Naive thymus-derived CD8-positive, alpha-beta T cell (primary cell): ENCODE results near the gene MAD1L1. TPM values are rescaled to one million over a fixed set of nuclear protein-coding genes. Genes with fewer than 3 reads are reported as not detected.

Experiments
- ATAC-seq, 2 donors: fragments of 150-1000 bp; cut with Tn5 transposase in 1 of 2; sonication (Bioruptor Pico), chemical (Tn5 transposase) in 1 of 2; 1 replicate in 1 of 2; 2 replicates in 1 of 2; pipeline ENCODE4 v1.10.0; 2021; ENCODE audit warnings: mild to moderate bottlenecking in 2 of 2, moderate library complexity in 2 of 2
- POLR2A ChIA-PET: fragments of 350-600 bp; sonication (Branson Sonifier 250); formaldehyde crosslinking; loops from one replicate; lab custom pipeline; 2021; ENCODE audit warnings: antibody characterized with exemption; lab: Charles Lee
- DNase-seq, 10 donors: peaks; one replicate each; pipeline versions ENCODE4 v3.0.0 to v3.0.0-alpha.2; 2020 to 2022
- H3K27ac Mint-ChIP-seq, 10 donors: one replicate each; pipeline ENCODE4 v1.8.0; 2020 to 2022; ENCODE audit warnings: mild to moderate bottlenecking in 10 of 10, mixed read lengths in 10 of 10, moderate library complexity in 4 of 10, inconsistent platforms in 1 of 10
- H3K27me3 Mint-ChIP-seq, 5 donors: one replicate each; pipeline ENCODE4 v1.8.0; 2021 to 2022; ENCODE audit warnings: mixed read lengths in 5 of 5
- H3K36me3 Mint-ChIP-seq, 3 donors: one replicate each; pipeline ENCODE4 v1.8.0; 2020 to 2022; ENCODE audit warnings: mixed read lengths in 3 of 3, mild to moderate bottlenecking in 2 of 3, inconsistent platforms in 1 of 3
- H3K4me1 Mint-ChIP-seq, 4 donors: one replicate each; pipeline ENCODE4 v1.8.0; 2021 to 2022; ENCODE audit warnings: mixed read lengths in 4 of 4
- H3K4me3 Mint-ChIP-seq, 10 donors: one replicate each; pipeline ENCODE4 v1.8.0; 2020 to 2022; ENCODE audit warnings: mild to moderate bottlenecking in 10 of 10, mixed read lengths in 10 of 10, moderate library complexity in 6 of 10, inconsistent platforms in 1 of 10
- H3K9me3 Mint-ChIP-seq, 9 donors: one replicate each; pipeline ENCODE4 v1.8.0; 2020 to 2022; ENCODE audit warnings: mixed read lengths in 9 of 9, mild to moderate bottlenecking in 3 of 9, inconsistent platforms in 1 of 9, moderate library complexity in 1 of 9
- polyA plus RNA-seq, 3 donors: library from polyadenylated mRNA; unstranded; fragments of 300-500 nt; fragmentation: Illumina TruSeq; gene quantifications; one replicate each; pipeline ENCODE4 v1.2.3, GENCODE V29; 2021
- total RNA-seq, 8 experiments: library from RNA in 2 of 8; stranded (reverse) in 2 of 8; gene quantifications; one replicate each; pipeline ENCODE4 v1.2.3 and lab custom pipeline; 2021 to 2026

Gene MAD1L1
- total and polyA plus RNA-seq, 5 experiments from 2014 or later = 84.5 to 243 (median 146) TPM

GRCh38 chr7:1920881-1921280 lies 311.9 kb downstream of the MAD1L1 start:
- no peak for DNase-seq
- Mint-ChIP-seq H3K4me1 (peaks cover 43 to 89% (median 79%) of the 10 kb centered on the region in 4 donors), H3K4me3 (peak overlapping the region; percentile 83 to 93 (median 88)), H3K27ac (peak overlapping the region; percentile 40 to 97 (median 90)), H3K36me3 (peaks cover 0 to 21% (median 6%) of the 10 kb centered on the region in 3 donors), H3K9me3 (no peaks in the 10 kb centered on the region), H3K27me3 (no peaks in the 10 kb centered on the region)
- no peak for ATAC-seq
- POLR2A ChIA-PET = interaction anchor here (0.7 to 4.2 kb wide), 2 partner anchors 9 to 19 kb away, joined by 4 to 31 read pairs; no protein-coding TSS in a partner anchor

GRCh38 chr7:1920266-1920681 lies 312.5 kb downstream of the MAD1L1 start:
- Mint-ChIP-seq H3K27me3 (no peaks in the 10 kb centered on the region), H3K27ac (peak overlapping the region; percentile 79 to 97 (median 92)), H3K4me1 (peaks cover 38 to 87% (median 73%) of the 10 kb centered on the region in 4 donors), H3K4me3 (peak overlapping the region; percentile 83 to 93 (median 88)), H3K36me3 (peaks cover 0 to 21% (median 6%) of the 10 kb centered on the region in 3 donors), H3K9me3 (no peaks in the 10 kb centered on the region)
- DNase-seq (peak in 8 of 10 donors; percentile 29 to 83 (median 68)), ATAC-seq (peak; percentile 78 to 79)
- POLR2A ChIA-PET = interaction anchor here (0.6 to 4.2 kb wide), 3 partner anchors 11 to 165 kb away, joined by 3 to 31 read pairs (median 3); no protein-coding TSS in a partner anchor

- POLR2A ChIA-PET = interaction anchor here (0.6 to 4.2 kb wide), 4 partner anchors 12 to 166 kb away, joined by 3 to 31 read pairs (median 3); no protein-coding TSS in a partner anchor
- Mint-ChIP-seq H3K9me3 (no peaks in the 10 kb centered on the region), H3K4me3 (peak overlapping the region; percentile 83 to 93 (median 88)), H3K36me3 (peaks cover 0 to 21% (median 6%) of the 10 kb centered on the region in 3 donors), H3K27me3 (no peaks in the 10 kb centered on the region), H3K27ac (peak overlapping the region; percentile 79 to 97 (median 92)), H3K4me1 (peaks cover 40 to 84% (median 67%) of the 10 kb centered on the region in 4 donors)
- ATAC-seq (peak; percentile 31 to 38), DNase-seq (peak in 2 of 10 donors; percentile 17 to 29)
Measured at GRCh38 chr7:1919539-1920265, 313.0 kb downstream of the MAD1L1 start.

GRCh38 chr7:1918881-1919525 lies 313.7 kb downstream of the MAD1L1 start:
- Mint-ChIP-seq H3K4me1 (peaks cover 34 to 80% (median 60%) of the 10 kb centered on the region in 4 donors), H3K9me3 (no peaks in the 10 kb centered on the region), H3K4me3 (peak overlapping the region in 9 of 10 donors; percentile 83 to 93 (median 87)), H3K27me3 (no peaks in the 10 kb centered on the region), H3K27ac (peak overlapping the region in 5 of 10 donors; percentile 87 to 94 (median 92)), H3K36me3 (peaks cover 0 to 21% (median 6%) of the 10 kb centered on the region in 3 donors)
- no peak for DNase-seq
- no peak for ATAC-seq
- POLR2A ChIA-PET = interaction anchor here (1.0 to 4.2 kb wide), 3 partner anchors 13 to 121 kb away, joined by 3 to 31 read pairs (median 3); no protein-coding TSS in a partner anchor

- peak overlapping the region in 2 of 10 donors; percentile 76 to 94 for H3K27ac Mint-ChIP-seq
- H3K36me3 Mint-ChIP-seq = peaks cover 0 to 19% (median 6%) of the 10 kb centered on the region in 3 donors
- H3K27me3 Mint-ChIP-seq = no peaks in the 10 kb centered on the region
- DNase-seq = no peak
- H3K4me3 Mint-ChIP-seq = peak overlapping the region in 1 of 10 donors; percentile 15
- H3K4me1 Mint-ChIP-seq = peaks cover 31 to 73% (median 56%) of the 10 kb centered on the region in 4 donors
- POLR2A ChIA-PET = no interaction called here
- H3K9me3 Mint-ChIP-seq = no peaks in the 10 kb centered on the region
- no peak for ATAC-seq
Measured at GRCh38 chr7:1918063-1918645, 314.6 kb downstream of the MAD1L1 start.

- peaks cover 0 to 18% (median 2%) of the 10 kb centered on the region in 3 donors for H3K36me3 Mint-ChIP-seq
- peak overlapping the region in 8 of 10 donors; percentile 20 to 94 (median 70) for H3K27ac Mint-ChIP-seq
- H3K27me3 Mint-ChIP-seq = no peaks in the 10 kb centered on the region
- no peaks in the 10 kb centered on the region for H3K9me3 Mint-ChIP-seq
- H3K4me1 Mint-ChIP-seq = peaks cover 34 to 70% (median 53%) of the 10 kb centered on the region in 4 donors
- POLR2A ChIA-PET = interaction anchor here (0.6 to 1.4 kb wide), 2 partner anchors 9 to 1537 kb away, joined by 3 to 4 read pairs; no protein-coding TSS in a partner anchor
- ATAC-seq = no peak
- DNase-seq = no peak
- H3K4me3 Mint-ChIP-seq = peak overlapping the region in 3 of 10 donors; percentile 38 to 69 (median 53)
Measured at GRCh38 chr7:1917221-1918062, 315.3 kb downstream of the MAD1L1 start.

- Mint-ChIP-seq H3K27ac (peak overlapping the region in 4 of 10 donors; percentile 30 to 94 (median 65)), H3K9me3 (no peaks in the 10 kb centered on the region), H3K4me3 (peak overlapping the region in 1 of 10 donors; percentile 15), H3K36me3 (peaks cover 0 to 13% (median 2%) of the 10 kb centered on the region in 3 donors), H3K27me3 (no peaks in the 10 kb centered on the region), H3K4me1 (peaks cover 34 to 68% (median 48%) of the 10 kb centered on the region in 4 donors)
- DNase-seq (no peak), ATAC-seq (no peak)
- POLR2A ChIA-PET = interaction anchor here (1.4 kb wide), 1 partner anchor 9 kb away, joined by 3 read pairs; no protein-coding TSS in a partner anchor
Measured at GRCh38 chr7:1916601-1916970, 316.2 kb downstream of the MAD1L1 start.

- no peaks in the 10 kb centered on the region for H3K9me3 Mint-ChIP-seq
- peaks cover 34 to 67% (median 48%) of the 10 kb centered on the region in 4 donors for H3K4me1 Mint-ChIP-seq
- no peak for DNase-seq
- peak overlapping the region in 2 of 10 donors; percentile 15 to 37 for H3K4me3 Mint-ChIP-seq
- H3K27me3 Mint-ChIP-seq = no peaks in the 10 kb centered on the region
- peaks cover 0 to 13% (median 2%) of the 10 kb centered on the region in 3 donors for H3K36me3 Mint-ChIP-seq
- ATAC-seq = no peak
- peak overlapping the region in 7 of 10 donors; percentile 1 to 94 (median 60) for H3K27ac Mint-ChIP-seq
- POLR2A ChIA-PET = interaction anchor here (1.4 kb wide), 1 partner anchor 8 kb away, joined by 3 read pairs; no protein-coding TSS in a partner anchor
Measured at GRCh38 chr7:1915956-1916600, 316.7 kb downstream of the MAD1L1 start.

GRCh38 chr7:1915326-1915725 lies 317.4 kb downstream of the MAD1L1 start:
- DNase-seq (no peak), ATAC-seq (no peak)
- H3K27ac Mint-ChIP-seq = no peak overlapping the region
- H3K4me1 Mint-ChIP-seq = peaks cover 28 to 61% (median 42%) of the 10 kb centered on the region in 4 donors
- H3K4me3 Mint-ChIP-seq = no peak overlapping the region
- no peaks in the 10 kb centered on the region for H3K27me3 Mint-ChIP-seq
- no peaks in the 10 kb centered on the region for H3K9me3 Mint-ChIP-seq
- peaks cover 0 to 12% (median 2%) of the 10 kb centered on the region in 3 donors for H3K36me3 Mint-ChIP-seq
- POLR2A ChIA-PET = no interaction called here

GRCh38 chr7:1914743-1915142 lies 318.0 kb downstream of the MAD1L1 start:
- POLR2A ChIA-PET = no interaction called here
- ATAC-seq = no peak

GRCh38 chr7:1914321-1914720 lies 318.4 kb downstream of the MAD1L1 start:
- no peak for DNase-seq
- peaks cover 19 to 51% (median 32%) of the 10 kb centered on the region in 4 donors for H3K4me1 Mint-ChIP-seq
- no peak for ATAC-seq
- POLR2A ChIA-PET = no interaction called here
- no peaks in the 10 kb centered on the region for H3K27me3 Mint-ChIP-seq
- no peak overlapping the region for H3K4me3 Mint-ChIP-seq
- no peaks in the 10 kb centered on the region for H3K9me3 Mint-ChIP-seq
- no peak overlapping the region for H3K27ac Mint-ChIP-seq
- peaks cover 0 to 12% (median 0%) of the 10 kb centered on the region in 3 donors for H3K36me3 Mint-ChIP-seq

More at GRCh38 chr7:1914743-1915142, 318.0 kb downstream of the MAD1L1 start:
- H3K27ac Mint-ChIP-seq = peak overlapping the region in 2 of 10 donors; percentile 43
- H3K36me3 Mint-ChIP-seq = peaks cover 0 to 12% (median 2%) of the 10 kb centered on the region in 3 donors
- H3K9me3 Mint-ChIP-seq = no peaks in the 10 kb centered on the region
- H3K4me1 Mint-ChIP-seq = peaks cover 23 to 56% (median 36%) of the 10 kb centered on the region in 4 donors
- H3K4me3 Mint-ChIP-seq = peak overlapping the region in 1 of 10 donors; percentile 8
- DNase-seq = no peak
- no peaks in the 10 kb centered on the region for H3K27me3 Mint-ChIP-seq
